NK-92 (cell line): ENCODE measurements around the gene SNCB.

ENCODE experiments used
- DNase-seq: peaks from one replicate; lab custom pipeline; 2025; ENCODE audit not compliant: unreplicated experiment; lab: John Stamatoyannopoulos, UW

SNCB gene

GRCh38 chr5:176625966-176626875 is 4.1 kb downstream of the SNCB start:
- DNase-seq, result no peak

GRCh38 chr5:176625512-176625911 is 4.8 kb downstream of the SNCB start:
- DNase-seq, result no peak

GRCh38 chr5:176624938-176625337 is 5.4 kb downstream of the SNCB start:
- no peak for DNase-seq

- no peak for DNase-seq
Observed at GRCh38 chr5:176624142-176624541, 6.2 kb downstream of the SNCB start.

- DNase-seq, result no peak
Observed at GRCh38 chr5:176621661-176622079, 8.7 kb downstream of the SNCB start.

- no peak for DNase-seq
Observed at GRCh38 chr5:176620333-176620981, 9.9 kb downstream of the SNCB start.

- no peak for DNase-seq
Observed at GRCh38 chr5:176619569-176620332, 10.6 kb downstream of the SNCB start.

GRCh38 chr5:176619203-176619568 is 11.1 kb downstream of the SNCB start:
- no peak for DNase-seq

GRCh38 chr5:176618783-176619182 is 11.6 kb downstream of the SNCB start:
- no peak for DNase-seq

- DNase-seq, result no peak
Observed at GRCh38 chr5:176616511-176616910, 13.8 kb downstream of the SNCB start.

GRCh38 chr5:176614805-176615478 is 15.4 kb downstream of the SNCB start:
- DNase-seq, result no peak

- DNase-seq, result no peak
Observed at GRCh38 chr5:176612855-176613254, 17.5 kb downstream of the SNCB start.

- no peak for DNase-seq
Observed at GRCh38 chr5:176612008-176612407, 18.3 kb downstream of the SNCB start.

- DNase-seq, result no peak
Observed at GRCh38 chr5:176611435-176611834, 18.9 kb downstream of the SNCB start.

- DNase-seq, result no peak
Observed at GRCh38 chr5:176610435-176610773, 19.9 kb downstream of the SNCB start.

GRCh38 chr5:176609724-176610434 is 20.5 kb downstream of the SNCB start, which contains the start of gene GPRIN1:
Gene GPRIN1, minus strand, starts transcription at chr5:176610156. Its CDS starts 10,322 bp downstream, at chr5:176599834.
- no peak for DNase-seq

GRCh38 chr5:176608937-176609723 is 21.2 kb downstream of the SNCB start:
- no peak for DNase-seq

- DNase-seq, result no peak
Observed at GRCh38 chr5:176608142-176608705, 22.1 kb downstream of the SNCB start.

- no peak for DNase-seq
Observed at GRCh38 chr5:176606875-176607274, 23.5 kb downstream of the SNCB start.
